Neural progenitor cell (in vitro differentiated cells): ENCODE results near the gene THSD4. TPM values are rescaled to one million over a fixed set of nuclear protein-coding genes. Genes with fewer than 3 reads are reported as not detected.

ENCODE experiments used
- DNase-seq: peaks from one replicate; pipeline ENCODE4 v3.0.0-alpha.2; 2016; ENCODE audit warnings: low spot score
- H2AFZ ChIP-seq: fragments of 200-600 bp; sonication (generic); replicated peaks from 2 replicates; pipeline ENCODE4 v1.6.1; 2016; ENCODE audit warnings: antibody characterized with exemption
- H3F3A ChIP-seq: fragments of 200-600 bp; sonication (generic); 2 replicates; pipeline ENCODE4 v1.6.1; 2016; ENCODE audit warnings: antibody characterized with exemption, low read depth
- H3K27ac ChIP-seq: fragments of 200-600 bp; sonication (generic); 2 replicates; pipeline ENCODE4 v1.5.1; 2016; ENCODE audit warnings: mild to moderate bottlenecking
- H3K27me3 ChIP-seq: fragments of 200-600 bp; sonication (generic); 2 replicates; pipeline ENCODE4 v1.6.1; 2016; ENCODE audit warnings: mild to moderate bottlenecking, moderate library complexity
- H3K36me3 ChIP-seq: fragments of 200-600 bp; sonication (generic); 2 replicates; pipeline ENCODE4 v1.5.1; 2016
- H3K4me1 ChIP-seq: fragments of 200-600 bp; sonication (generic); 2 replicates; pipeline ENCODE4 v1.6.1; 2016; ENCODE audit warnings: mixed run types
- H3K4me2 ChIP-seq: fragments of 200-600 bp; sonication (generic); 2 replicates; pipeline ENCODE4 v1.6.1; 2016
- H3K4me3 ChIP-seq: fragments of 200-600 bp; sonication (generic); 2 replicates; pipeline ENCODE4 v1.5.1; 2016
- H3K79me2 ChIP-seq: fragments of 200-600 bp; sonication (generic); 2 replicates; pipeline ENCODE4 v1.6.1; 2016; ENCODE audit warnings: low read depth
- H3K9ac ChIP-seq: fragments of 200-600 bp; sonication (generic); 2 replicates; pipeline ENCODE4 v1.6.1; 2016
- H3K9me3 ChIP-seq: fragments of 200-600 bp; sonication (generic); 2 replicates; pipeline ENCODE4 v1.5.1; 2016; ENCODE audit warnings: low read depth
- H4K20me1 ChIP-seq: fragments of 200-600 bp; sonication (generic); 2 replicates; pipeline ENCODE4 v1.6.1; 2016; ENCODE audit warnings: low read depth
- H3K27ac Mint-ChIP-seq: 3 replicates; pipeline ENCODE4 v1.8.0; 2021; ENCODE audit warnings: mixed read lengths
- H3K27me3 Mint-ChIP-seq: 2 replicates; pipeline ENCODE4 v1.8.0; 2022; ENCODE audit warnings: low read depth, mild to moderate bottlenecking, inconsistent platforms, moderate library complexity, mixed read lengths; ENCODE audit not compliant: insufficient read depth
- H3K36me3 Mint-ChIP-seq: 3 replicates; pipeline ENCODE4 v1.8.0; 2021; ENCODE audit warnings: mixed read lengths
- H3K4me1 Mint-ChIP-seq: 3 replicates; pipeline ENCODE4 v1.8.0; 2021; ENCODE audit warnings: mixed read lengths
- H3K4me3 Mint-ChIP-seq: 3 replicates; pipeline ENCODE4 v1.8.0; 2021; ENCODE audit warnings: mild to moderate bottlenecking, moderate library complexity, mixed read lengths
- H3K9me3 Mint-ChIP-seq: 3 replicates; pipeline ENCODE4 v1.8.0; 2020; ENCODE audit warnings: mixed read lengths
- EZH2 ChIP-seq: fragments of 200-600 bp; sonication (generic); IDR thresholded peaks from 2 replicates; pipeline ENCODE4 v1.6.1; 2017; ENCODE audit warnings: antibody characterized with exemption, mild to moderate bottlenecking, moderate library complexity
- EZH2phosphoT487 ChIP-seq: fragments of 200-600 bp; sonication (generic); IDR thresholded peaks from 2 replicates; pipeline ENCODE4 v1.6.1; 2017; ENCODE audit warnings: antibody characterized with exemption
- total RNA-seq: library from RNA; depleted of rRNA; stranded (reverse); fragments of >200 nt; gene quantifications from 2 replicates; pipeline ENCODE4 v1.2.3, GENCODE V29; 2015; ENCODE audit warnings: low replicate concordance
- TF ChIP-seq, protein P1 (sequence below): fragments of 200-600 bp; sonication (generic); IDR thresholded peaks from 2 replicates; pipeline ENCODE4 v1.5.1; 2017; ENCODE audit warnings: antibody characterized with exemption, mild to moderate bottlenecking

THSD4 gene
- total RNA-seq, 1 donor from 2014 or later = 2.4 TPM

DNA sequence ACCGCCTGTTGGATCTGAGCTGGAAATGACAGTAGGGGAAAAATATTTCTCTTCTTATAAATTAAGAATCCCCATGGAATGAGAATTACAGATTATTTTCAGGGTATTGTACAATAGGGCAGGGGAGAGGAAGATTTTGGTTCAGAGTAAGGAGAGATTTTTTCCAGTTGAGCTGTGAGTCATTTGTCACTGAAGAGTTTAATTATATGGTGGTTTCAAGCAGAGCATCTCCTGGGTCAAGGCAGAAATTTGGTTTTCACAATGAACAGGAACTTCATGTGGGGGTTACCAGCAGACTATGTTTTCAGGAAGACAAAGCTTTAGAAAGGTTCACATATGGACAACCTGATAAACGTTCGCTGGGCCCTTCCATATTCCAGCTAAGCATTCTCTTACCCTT lies 512.3 kb downstream of the THSD4 start:
- H3K27me3 ChIP-seq = peaks cover 14% of the 10 kb centered on the region
- Mint-ChIP-seq H3K27me3 (no peaks in the 10 kb centered on the region), H3K4me3 (no peak overlapping the region)

DNA sequence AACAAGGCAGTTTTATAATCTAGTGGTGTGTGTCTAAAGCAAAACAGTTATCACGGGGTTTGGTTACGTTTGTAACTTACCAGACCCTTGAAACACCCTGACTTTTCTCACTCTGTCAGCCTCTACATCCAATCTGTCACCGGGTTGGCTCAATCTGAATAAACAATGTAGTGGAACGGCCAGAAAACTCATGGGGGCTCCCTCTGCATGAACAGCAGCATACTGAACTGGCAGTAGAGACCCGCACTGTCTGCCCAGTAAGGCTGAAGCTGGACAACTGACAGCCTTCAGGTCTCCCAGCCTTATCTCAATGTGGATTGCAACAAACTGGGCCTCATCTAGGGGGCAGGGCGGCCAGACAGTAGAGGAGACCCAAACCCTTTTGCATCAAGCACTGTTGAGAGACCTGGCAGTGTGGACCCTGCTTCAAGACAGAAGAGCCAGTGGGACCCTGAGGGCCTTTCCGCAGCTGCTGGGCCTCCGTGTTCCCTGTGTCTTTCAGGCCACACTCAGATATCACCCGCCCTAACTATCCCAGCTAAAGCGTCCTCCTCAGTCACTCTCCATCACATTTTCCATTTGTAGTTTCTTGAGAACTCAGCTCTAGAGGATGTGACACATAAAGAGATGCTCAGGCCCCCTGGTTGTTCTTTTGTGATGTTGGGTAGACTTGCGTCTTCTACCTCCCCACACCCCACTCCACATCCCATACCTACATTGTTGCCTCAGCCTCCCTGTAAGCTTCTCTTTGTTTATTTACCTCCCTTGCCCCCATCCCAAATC lies 513.9 kb downstream of the THSD4 start:
- no peaks in the 10 kb centered on the region for H4K20me1 ChIP-seq
- Mint-ChIP-seq H3K9me3 (no peaks in the 10 kb centered on the region), H3K27ac (peak overlapping the region; percentile 9), H3K36me3 (no peaks in the 10 kb centered on the region), H3K27me3 (no peaks in the 10 kb centered on the region), H3K4me1 (peaks cover 30% of the 10 kb centered on the region), H3K4me3 (no peak overlapping the region)
- peaks cover 14% of the 10 kb centered on the region for H3K27me3 ChIP-seq
- no peaks in the 10 kb centered on the region for H3K79me2 ChIP-seq
- no peak overlapping the region for H3K4me3 ChIP-seq
- DNase-seq = no peak
- no peaks in the 10 kb centered on the region for H3K9me3 ChIP-seq
- no peak overlapping the region for H3K4me2 ChIP-seq
- no peaks in the 10 kb centered on the region for H3K36me3 ChIP-seq
- TF ChIP-seq, protein P1, sequence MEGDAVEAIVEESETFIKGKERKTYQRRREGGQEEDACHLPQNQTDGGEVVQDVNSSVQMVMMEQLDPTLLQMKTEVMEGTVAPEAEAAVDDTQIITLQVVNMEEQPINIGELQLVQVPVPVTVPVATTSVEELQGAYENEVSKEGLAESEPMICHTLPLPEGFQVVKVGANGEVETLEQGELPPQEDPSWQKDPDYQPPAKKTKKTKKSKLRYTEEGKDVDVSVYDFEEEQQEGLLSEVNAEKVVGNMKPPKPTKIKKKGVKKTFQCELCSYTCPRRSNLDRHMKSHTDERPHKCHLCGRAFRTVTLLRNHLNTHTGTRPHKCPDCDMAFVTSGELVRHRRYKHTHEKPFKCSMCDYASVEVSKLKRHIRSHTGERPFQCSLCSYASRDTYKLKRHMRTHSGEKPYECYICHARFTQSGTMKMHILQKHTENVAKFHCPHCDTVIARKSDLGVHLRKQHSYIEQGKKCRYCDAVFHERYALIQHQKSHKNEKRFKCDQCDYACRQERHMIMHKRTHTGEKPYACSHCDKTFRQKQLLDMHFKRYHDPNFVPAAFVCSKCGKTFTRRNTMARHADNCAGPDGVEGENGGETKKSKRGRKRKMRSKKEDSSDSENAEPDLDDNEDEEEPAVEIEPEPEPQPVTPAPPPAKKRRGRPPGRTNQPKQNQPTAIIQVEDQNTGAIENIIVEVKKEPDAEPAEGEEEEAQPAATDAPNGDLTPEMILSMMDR = no peak
- no peak for TF ChIP-seq EZH2
- no peak overlapping the region for H2AFZ ChIP-seq
- no peaks in the 10 kb centered on the region for H3K4me1 ChIP-seq
- no peak overlapping the region for H3K9ac ChIP-seq
- H3K27ac ChIP-seq = no peak overlapping the region
- H3F3A ChIP-seq = no peaks in the 10 kb centered on the region

More for the DNA sequence above, 512.3 kb downstream of the THSD4 start:
- no peak for DNase-seq
- Histone ChIP-seq H3K36me3 (no peaks in the 10 kb centered on the region), H3K4me2 (no peak overlapping the region), H3K9me3 (no peaks in the 10 kb centered on the region), H3K27ac (no peak overlapping the region), H2AFZ (no peak overlapping the region), H4K20me1 (no peaks in the 10 kb centered on the region), H3K4me3 (no peak overlapping the region), H3F3A (no peaks in the 10 kb centered on the region), H3K79me2 (no peaks in the 10 kb centered on the region), H3K9ac (no peak overlapping the region), H3K4me1 (no peaks in the 10 kb centered on the region)
- Mint-ChIP-seq H3K36me3 (no peaks in the 10 kb centered on the region), H3K9me3 (no peaks in the 10 kb centered on the region), H3K4me1 (peaks cover 28% of the 10 kb centered on the region), H3K27ac (no peak overlapping the region)
- no peak for TF ChIP-seq EZH2
- no peak for TF ChIP-seq EZH2phosphoT487
- TF ChIP-seq, protein P1 = no peak

DNA sequence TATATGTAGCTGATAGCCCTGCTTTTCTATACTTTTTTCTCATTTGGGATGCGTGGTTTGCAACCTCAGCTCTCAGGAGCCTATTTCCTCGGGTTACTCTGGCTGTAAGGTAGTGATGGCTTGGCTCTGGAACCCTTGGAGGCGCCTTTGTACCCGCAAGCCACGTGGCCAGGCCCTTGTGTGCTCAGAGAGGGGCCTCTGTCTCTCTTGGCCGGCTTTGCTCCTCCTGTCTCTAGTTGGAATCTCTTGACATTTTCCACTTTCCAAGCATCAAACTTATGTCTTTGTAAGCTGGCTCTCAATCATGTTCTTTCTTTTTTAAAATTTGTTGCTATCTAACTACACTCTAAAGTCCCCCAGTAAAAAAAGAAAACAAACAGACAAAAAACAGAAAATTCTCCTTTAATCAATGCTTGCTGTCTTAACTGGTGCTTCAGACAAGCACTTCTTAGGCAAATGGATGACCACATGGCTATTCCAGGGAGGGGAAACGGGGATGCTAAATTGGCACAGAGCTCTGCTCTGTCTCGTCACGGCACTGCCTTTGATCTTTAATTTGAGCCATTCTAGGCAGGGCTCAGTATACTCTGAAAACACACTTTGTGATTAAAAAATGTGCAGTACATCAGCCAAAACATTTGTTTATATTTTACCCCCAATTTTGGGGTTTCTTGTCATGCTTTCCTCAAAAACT lies 514.7 kb downstream of the THSD4 start:
- peaks cover 14% of the 10 kb centered on the region for H3K27me3 ChIP-seq
- peaks cover 37% of the 10 kb centered on the region for H3K4me1 Mint-ChIP-seq
- H3K27me3 Mint-ChIP-seq = no peaks in the 10 kb centered on the region
- H3F3A ChIP-seq = no peaks in the 10 kb centered on the region
- H3K4me3 Mint-ChIP-seq = no peak overlapping the region
- TF ChIP-seq EZH2 (no peak), EZH2phosphoT487 (no peak)
- TF ChIP-seq, protein P1 = no peak
- no peaks in the 10 kb centered on the region for H3K36me3 Mint-ChIP-seq
- no peak overlapping the region for H3K27ac ChIP-seq
- H3K4me2 ChIP-seq = no peak overlapping the region
- H3K27ac Mint-ChIP-seq = peak overlapping the region; percentile 57
- H3K4me3 ChIP-seq = no peak overlapping the region
- H3K4me1 ChIP-seq = peaks cover 7% of the 10 kb centered on the region
- no peaks in the 10 kb centered on the region for H4K20me1 ChIP-seq
- no peaks in the 10 kb centered on the region for H3K9me3 Mint-ChIP-seq
- H3K9ac ChIP-seq = no peak overlapping the region
- no peaks in the 10 kb centered on the region for H3K9me3 ChIP-seq
- H3K79me2 ChIP-seq = no peaks in the 10 kb centered on the region
- DNase-seq = no peak
- no peak overlapping the region for H2AFZ ChIP-seq
- no peaks in the 10 kb centered on the region for H3K36me3 ChIP-seq
